HFFc6 (cell line): ENCODE data around the gene ITIH4. TPM values are rescaled to one million over a fixed set of nuclear protein-coding genes. Genes with fewer than 3 reads are reported as not detected.
"Not testable (repeated sequence)": the region's sequence is repeated elsewhere in the genome, so short reads cannot be mapped to it uniquely, and the experiment has no call there.

Source experiments
- DNase-seq: peaks from one replicate; pipeline ENCODE4 v3.0.0-alpha.2; 2018
- H3K27ac Mint-ChIP-seq: 2 replicates; pipeline ENCODE4 v1.8.0; 2020; ENCODE audit warnings: mild to moderate bottlenecking, mixed read lengths
- H3K27me3 Mint-ChIP-seq: 2 replicates; pipeline ENCODE4 v1.8.0; 2021; ENCODE audit warnings: mild to moderate bottlenecking, moderate library complexity, mixed read lengths; ENCODE audit not compliant: insufficient read depth
- H3K36me3 Mint-ChIP-seq: 2 replicates; pipeline ENCODE4 v1.8.0; 2021; ENCODE audit warnings: low read depth, mixed read lengths
- H3K4me1 Mint-ChIP-seq: 2 replicates; pipeline ENCODE4 v1.8.0; 2020; ENCODE audit warnings: low read depth, mixed read lengths
- H3K4me3 Mint-ChIP-seq: 2 replicates; pipeline ENCODE4 v1.8.0; 2020; ENCODE audit warnings: mild to moderate bottlenecking, moderate library complexity, mixed read lengths
- H3K9me3 Mint-ChIP-seq: 2 replicates; pipeline ENCODE4 v1.8.0; 2020; ENCODE audit warnings: mild to moderate bottlenecking, mixed read lengths
- total RNA-seq, 6 experiments: library from RNA; stranded (reverse); fragmentation: NEBNext Ultra II Directional; extraction: Animal tissue kit (Norgen Biotek cat#: 25700); gene quantifications; 2 replicates in 1 of 6; 3 replicates in 5 of 6; pipeline ENCODE4 v1.2.3, GENCODE V29; 2021
- TF ChIP-seq, protein P1 (sequence below): fragments of 200-600 bp; sonication (generic); IDR thresholded peaks from 2 replicates; pipeline ENCODE4 v1.5.0; 2021; ENCODE audit warnings: antibody characterized with exemption, mild to moderate bottlenecking

ITIH4 gene
- total RNA-seq, 6 experiments from 2014 or later: 0.55 to 2.4 (median 0.79) TPM

DNA sequence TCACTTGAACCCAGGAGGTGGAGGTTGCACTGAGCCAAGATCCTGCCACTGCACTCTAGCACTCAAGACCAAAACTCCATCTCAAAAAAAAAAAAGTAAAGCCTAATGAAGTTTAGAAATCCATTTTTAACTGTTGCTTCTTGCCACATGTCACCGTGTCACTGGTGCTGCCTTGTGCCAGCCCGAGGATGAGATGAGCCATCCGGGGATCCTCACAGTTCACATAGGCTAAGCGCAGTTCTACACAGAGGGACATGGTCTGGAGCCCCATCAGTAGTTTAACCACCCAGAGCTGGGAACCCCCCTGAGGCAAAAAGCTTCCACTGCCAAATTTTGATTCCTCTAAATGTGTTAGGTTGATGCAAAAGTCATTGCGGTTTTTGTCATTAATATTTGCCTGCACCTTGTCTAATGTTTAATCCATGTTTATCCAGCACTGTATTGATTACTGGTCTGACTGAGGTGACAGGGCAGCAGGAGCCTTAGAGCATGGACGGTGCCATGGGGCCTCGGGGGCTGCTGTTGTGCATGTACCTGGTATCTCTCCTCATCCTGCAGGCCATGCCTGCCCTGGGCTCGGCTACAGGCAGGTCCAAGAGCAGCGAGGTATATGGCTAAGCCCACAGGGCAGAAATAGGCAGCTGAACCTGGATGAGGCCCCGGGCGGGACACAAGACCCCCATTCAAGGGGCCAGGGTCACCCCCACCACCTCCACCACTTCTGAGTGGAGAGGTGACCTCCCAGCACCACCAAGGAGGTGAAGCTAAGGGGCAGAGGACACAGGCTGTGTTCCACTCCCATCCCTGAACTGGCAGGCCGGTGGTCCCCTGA lies 53.1 kb downstream of the ITIH4 start, which contains the start of gene ITIH1:
Gene ITIH1 (plus strand): TSS at position 473 of the 832 bp plus-strand sequence. CDS start 17 bp downstream, at position 490.
- Mint-ChIP-seq H3K36me3 (no peaks in the 10 kb centered on the region), H3K27me3 (peaks cover 39% of the 10 kb centered on the region), H3K4me3 (no peak within 1 kb of the TSS), H3K9me3 (no peaks in the 10 kb centered on the region), H3K4me1 (no peaks in the 10 kb centered on the region), H3K27ac (no peak within 1 kb of the TSS)
- no peak for DNase-seq
- TF ChIP-seq, protein P1, sequence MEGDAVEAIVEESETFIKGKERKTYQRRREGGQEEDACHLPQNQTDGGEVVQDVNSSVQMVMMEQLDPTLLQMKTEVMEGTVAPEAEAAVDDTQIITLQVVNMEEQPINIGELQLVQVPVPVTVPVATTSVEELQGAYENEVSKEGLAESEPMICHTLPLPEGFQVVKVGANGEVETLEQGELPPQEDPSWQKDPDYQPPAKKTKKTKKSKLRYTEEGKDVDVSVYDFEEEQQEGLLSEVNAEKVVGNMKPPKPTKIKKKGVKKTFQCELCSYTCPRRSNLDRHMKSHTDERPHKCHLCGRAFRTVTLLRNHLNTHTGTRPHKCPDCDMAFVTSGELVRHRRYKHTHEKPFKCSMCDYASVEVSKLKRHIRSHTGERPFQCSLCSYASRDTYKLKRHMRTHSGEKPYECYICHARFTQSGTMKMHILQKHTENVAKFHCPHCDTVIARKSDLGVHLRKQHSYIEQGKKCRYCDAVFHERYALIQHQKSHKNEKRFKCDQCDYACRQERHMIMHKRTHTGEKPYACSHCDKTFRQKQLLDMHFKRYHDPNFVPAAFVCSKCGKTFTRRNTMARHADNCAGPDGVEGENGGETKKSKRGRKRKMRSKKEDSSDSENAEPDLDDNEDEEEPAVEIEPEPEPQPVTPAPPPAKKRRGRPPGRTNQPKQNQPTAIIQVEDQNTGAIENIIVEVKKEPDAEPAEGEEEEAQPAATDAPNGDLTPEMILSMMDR: no peak

DNA sequence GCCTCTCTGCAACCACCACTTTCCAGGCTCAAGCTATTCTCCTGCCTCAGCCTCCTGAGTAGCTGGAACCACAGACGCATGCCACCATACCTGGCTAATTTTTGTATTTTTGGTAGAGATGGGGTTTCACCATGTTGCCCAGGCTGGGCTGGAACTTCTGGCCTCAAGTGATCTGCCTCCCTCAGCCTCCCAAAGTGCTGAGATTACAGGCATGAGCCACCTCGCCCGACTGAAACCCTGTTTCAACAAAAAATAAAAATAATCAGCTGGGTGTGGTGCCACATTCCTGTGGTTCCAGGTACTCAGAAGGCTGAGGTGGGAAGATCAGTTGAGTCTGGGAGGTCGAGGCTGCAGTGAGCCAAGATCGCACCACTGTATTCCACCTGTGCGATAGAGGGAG lies 54.0 kb downstream of the ITIH4 start:
- not testable (repeated sequence) for H3K4me1 Mint-ChIP-seq, H3K36me3 Mint-ChIP-seq, H3K9me3 Mint-ChIP-seq, DNase-seq, H3K4me3 Mint-ChIP-seq, H3K27ac Mint-ChIP-seq
- peaks cover 30% of the 10 kb centered on the region for H3K27me3 Mint-ChIP-seq

DNA sequence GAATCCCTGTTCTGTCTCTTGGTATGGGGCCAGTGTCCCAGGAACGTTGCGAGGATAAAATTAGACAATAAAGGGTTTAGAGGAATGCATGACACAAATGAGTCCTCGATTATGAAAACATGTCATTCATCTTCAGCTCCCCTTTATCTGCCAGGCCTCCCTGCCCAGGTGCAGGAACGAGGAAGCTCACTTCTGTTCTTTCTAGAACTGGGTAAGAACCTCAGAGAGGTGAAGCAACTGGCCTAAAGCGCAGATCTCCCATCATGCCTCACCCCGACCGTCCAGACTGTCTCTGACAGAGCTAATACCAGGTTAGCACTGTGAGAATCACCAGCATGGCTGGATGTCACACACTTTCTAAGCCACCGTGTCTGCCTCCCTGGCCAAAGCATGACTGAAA lies 54.6 kb downstream of the ITIH4 start:
- H3K36me3 Mint-ChIP-seq: no peaks in the 10 kb centered on the region
- H3K4me3 Mint-ChIP-seq: no peak overlapping the region
- TF ChIP-seq, protein P1: no peak
- no peaks in the 10 kb centered on the region for H3K9me3 Mint-ChIP-seq
- peaks cover 24% of the 10 kb centered on the region for H3K27me3 Mint-ChIP-seq
- no peak overlapping the region for H3K27ac Mint-ChIP-seq
- H3K4me1 Mint-ChIP-seq: peaks cover 10% of the 10 kb centered on the region; the same call in 1 of the 2 replicates
- DNase-seq: no peak

DNA sequence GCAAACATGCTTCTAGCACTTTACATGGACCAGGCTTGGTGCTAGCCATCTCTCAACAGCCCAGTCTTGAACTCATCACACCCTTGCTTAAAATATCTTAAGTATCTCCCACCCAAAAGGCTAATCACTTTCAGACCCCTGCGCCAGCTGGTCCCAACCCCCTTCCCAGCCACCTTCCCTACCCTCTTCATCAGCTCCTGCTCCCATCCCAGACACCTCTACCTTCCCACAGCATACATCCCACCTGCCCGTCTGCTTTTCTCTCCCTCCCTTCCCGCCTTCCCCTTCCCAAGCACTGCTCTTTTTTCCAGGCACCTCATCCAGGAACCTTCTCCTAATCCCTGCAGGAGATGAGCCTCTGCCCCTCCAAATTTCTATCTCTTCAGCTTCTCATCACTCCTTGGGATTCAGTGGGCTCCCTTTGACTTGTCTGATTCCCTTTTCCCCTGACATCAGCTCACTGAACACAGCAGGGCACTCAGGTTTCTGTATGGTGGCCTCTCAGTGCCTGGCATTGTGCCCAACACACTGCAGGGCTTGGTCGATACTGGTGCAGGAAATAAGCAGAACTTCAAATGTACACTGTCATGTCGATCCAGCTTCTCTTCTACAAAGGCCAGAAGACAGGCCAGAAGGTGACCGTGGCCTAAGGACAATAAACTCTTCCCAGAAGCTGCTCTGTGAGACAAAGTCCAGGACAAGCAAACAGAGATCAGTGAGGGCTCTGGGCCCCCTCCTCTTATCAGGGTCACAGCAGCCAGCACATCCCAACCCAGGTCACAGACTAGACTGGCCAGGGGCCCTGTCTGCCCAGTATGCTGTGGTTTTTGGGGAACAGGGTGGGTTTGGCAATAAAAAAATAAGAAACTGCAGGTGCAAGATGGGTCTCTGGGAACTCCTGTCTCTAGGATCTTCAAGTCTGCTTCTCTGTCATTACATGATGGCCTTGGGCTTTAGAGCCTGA lies 55.3 kb downstream of the ITIH4 start:
- Mint-ChIP-seq H3K27me3 (peaks cover 19% of the 10 kb centered on the region), H3K36me3 (no peaks in the 10 kb centered on the region), H3K27ac (no peak overlapping the region), H3K4me1 (peaks cover 11% of the 10 kb centered on the region), H3K9me3 (no peaks in the 10 kb centered on the region), H3K4me3 (no peak overlapping the region)
- TF ChIP-seq, protein P1: no peak
- DNase-seq: no peak

DNA sequence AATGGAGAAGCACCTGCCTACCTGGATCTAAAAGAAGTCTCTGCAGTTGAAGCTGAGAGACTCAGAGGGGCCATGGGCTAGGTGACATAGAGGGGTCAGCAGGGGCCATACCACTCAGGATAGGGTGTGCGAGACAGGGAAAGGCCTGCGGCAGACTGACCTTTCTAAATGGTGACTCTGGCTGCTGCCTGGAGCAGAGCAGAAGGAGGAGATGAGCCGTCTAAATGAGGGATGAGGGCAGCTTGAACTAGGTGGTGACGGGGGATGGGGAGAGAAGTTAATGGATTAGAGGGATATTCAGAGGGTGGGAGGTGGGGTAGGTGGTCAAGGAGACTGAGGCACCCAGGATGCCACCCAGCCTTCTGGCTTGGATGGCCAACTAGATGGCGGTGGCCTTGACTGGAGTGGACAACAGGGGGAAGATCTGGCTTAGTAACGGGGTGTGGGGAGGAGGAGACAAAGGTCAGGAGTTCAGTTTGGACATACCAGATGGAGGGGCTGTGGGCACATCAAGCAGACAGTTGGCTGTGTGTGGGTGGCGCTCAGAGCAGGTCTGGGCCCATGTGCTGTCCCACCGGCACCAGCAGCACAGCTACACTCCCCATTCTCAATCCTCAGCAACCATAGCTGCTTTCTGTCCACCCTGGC lies 56.3 kb downstream of the ITIH4 start:
- Mint-ChIP-seq H3K36me3 (no peaks in the 10 kb centered on the region), H3K27me3 (peaks cover 13% of the 10 kb centered on the region), H3K27ac (no peak overlapping the region), H3K9me3 (no peaks in the 10 kb centered on the region), H3K4me3 (no peak overlapping the region), H3K4me1 (peaks cover 21% of the 10 kb centered on the region)
- DNase-seq: no peak
- TF ChIP-seq, protein P1: no peak
